ENCODE measurements around the gene CTU1. TPM values are rescaled to one million over a fixed set of nuclear protein-coding genes. Genes with fewer than 3 reads are reported as not detected.
A peak's percentile ranks its signal among the peaks of the same experiment; 100 is the strongest.
"Not testable (repeated sequence)": the region's sequence is repeated elsewhere in the genome, so short reads cannot be mapped to it uniquely, and the experiment has no call there.

CTU1 gene
- total RNA-seq: 1 to 10 TPM; 4.1 to 4.6 TPM
- 4.1 to 12.6 reads per million in 2 donors for total RNA-seq

- ATAC-seq: peak; percentile 99
- DNase-seq: peak; percentile 91 to 98 (median 95)
- no peaks in the 10 kb centered on the region for H3K9me3 ChIP-seq (ENCODE audit: control insufficient read depth, low read length, poor library complexity, severe bottlenecking)
- no peaks in the 10 kb centered on the region for H3K36me3 Mint-ChIP-seq (ENCODE audit: low read depth)
- H3K27ac Mint-ChIP-seq: peak within 1 kb of the TSS; percentile 98
- H3K4me3 Mint-ChIP-seq: peak within 1 kb of the TSS; percentile 97
- peaks cover 27% of the 10 kb centered on the region for H3K4me1 Mint-ChIP-seq
- H3K27me3 Mint-ChIP-seq: no peaks in the 10 kb centered on the region
Observed at GRCh38 chr19:51108066-51108804, at the start of gene CTU1. Gene CTU1 (minus strand): TSS chr19:51108409. CDS start chr19:51104569, 3,840 bp downstream.

GRCh38 chr19:51157265-51157664 is 49.1 kb upstream of the CTU1 start:
- no peak overlapping the region for H3K4me3 Mint-ChIP-seq
- no peak overlapping the region for H3K27ac Mint-ChIP-seq
- H3K27me3 Mint-ChIP-seq: peaks cover 36% of the 10 kb centered on the region
- DNase-seq (no peak), ATAC-seq (no peak)
- H3K9me3 ChIP-seq (ENCODE audit: control insufficient read depth, low read length, poor library complexity, severe bottlenecking): no peaks in the 10 kb centered on the region
- H3K36me3 Mint-ChIP-seq (ENCODE audit: low read depth): peaks cover 6% of the 10 kb centered on the region
- H3K4me1 Mint-ChIP-seq: peaks cover 11% of the 10 kb centered on the region

- H3K9me3 ChIP-seq (ENCODE audit: control insufficient read depth, low read length, poor library complexity, severe bottlenecking): no peaks in the 10 kb centered on the region
- no peak overlapping the region for H3K4me3 Mint-ChIP-seq
- peaks cover 11% of the 10 kb centered on the region for H3K4me1 Mint-ChIP-seq
- no peak for DNase-seq
- H3K27me3 Mint-ChIP-seq: peaks cover 36% of the 10 kb centered on the region
- no peak for ATAC-seq
- H3K27ac Mint-ChIP-seq: no peak overlapping the region
- H3K36me3 Mint-ChIP-seq (ENCODE audit: low read depth): peaks cover 6% of the 10 kb centered on the region
Observed at GRCh38 chr19:51156710-51157109, 48.5 kb upstream of the CTU1 start.

- DNase-seq (no peak), ATAC-seq (no peak)
- H3K9me3 ChIP-seq (ENCODE audit: control insufficient read depth, low read length, poor library complexity, severe bottlenecking): no peaks in the 10 kb centered on the region
- Mint-ChIP-seq H3K27ac (no peak overlapping the region), H3K27me3 (peaks cover 22% of the 10 kb centered on the region), H3K4me1 (peaks cover 2% of the 10 kb centered on the region), H3K36me3 (ENCODE audit: low read depth) (peaks cover 4% of the 10 kb centered on the region), H3K4me3 (no peak overlapping the region)
Observed at GRCh38 chr19:51150627-51151026, 42.4 kb upstream of the CTU1 start.

- ATAC-seq (no peak), DNase-seq (no peak)
- Mint-ChIP-seq H3K4me3 (no peak overlapping the region), H3K27me3 (peaks cover 22% of the 10 kb centered on the region), H3K27ac (no peak overlapping the region), H3K36me3 (ENCODE audit: low read depth) (peaks cover 2% of the 10 kb centered on the region), H3K4me1 (peaks cover 2% of the 10 kb centered on the region)
- no peaks in the 10 kb centered on the region for H3K9me3 ChIP-seq (ENCODE audit: control insufficient read depth, low read length, poor library complexity, severe bottlenecking)
Observed at GRCh38 chr19:51148580-51148979, 40.4 kb upstream of the CTU1 start.

- Mint-ChIP-seq H3K4me1 (peaks cover 2% of the 10 kb centered on the region), H3K36me3 (ENCODE audit: low read depth) (no peaks in the 10 kb centered on the region), H3K4me3 (no peak overlapping the region), H3K27me3 (peaks cover 13% of the 10 kb centered on the region), H3K27ac (peak overlapping the region; percentile 35)
- ATAC-seq: no peak
- no peak for DNase-seq
- no peaks in the 10 kb centered on the region for H3K9me3 ChIP-seq (ENCODE audit: control insufficient read depth, low read length, poor library complexity, severe bottlenecking)
Observed at GRCh38 chr19:51147663-51148062, 39.5 kb upstream of the CTU1 start.

GRCh38 chr19:51146751-51147150 is 38.5 kb upstream of the CTU1 start:
- Mint-ChIP-seq H3K36me3 (ENCODE audit: low read depth) (no peaks in the 10 kb centered on the region), H3K27ac (no peak overlapping the region), H3K4me1 (peaks cover 2% of the 10 kb centered on the region), H3K27me3 (peaks cover 11% of the 10 kb centered on the region), H3K4me3 (no peak overlapping the region)
- DNase-seq (no peak), ATAC-seq (no peak)
- no peaks in the 10 kb centered on the region for H3K9me3 ChIP-seq (ENCODE audit: control insufficient read depth, low read length, poor library complexity, severe bottlenecking)

- Mint-ChIP-seq H3K4me1 (peaks cover 2% of the 10 kb centered on the region), H3K27ac (peak overlapping the region; percentile 39), H3K27me3 (peaks cover 18% of the 10 kb centered on the region), H3K4me3 (no peak overlapping the region), H3K36me3 (ENCODE audit: low read depth) (no peaks in the 10 kb centered on the region)
- H3K9me3 ChIP-seq (ENCODE audit: control insufficient read depth, low read length, poor library complexity, severe bottlenecking): no peaks in the 10 kb centered on the region
- ATAC-seq: no peak
- no peak for DNase-seq
Observed at GRCh38 chr19:51145916-51146493, 37.8 kb upstream of the CTU1 start.

- Mint-ChIP-seq H3K4me3 (no peak overlapping the region), H3K27me3 (peaks cover 32% of the 10 kb centered on the region), H3K4me1 (peaks cover 4% of the 10 kb centered on the region), H3K27ac (no peak overlapping the region), H3K36me3 (ENCODE audit: low read depth) (no peaks in the 10 kb centered on the region)
- ATAC-seq: no peak
- no peaks in the 10 kb centered on the region for H3K9me3 ChIP-seq (ENCODE audit: control insufficient read depth, low read length, poor library complexity, severe bottlenecking)
- DNase-seq: no peak
Observed at GRCh38 chr19:51144482-51145045, 36.4 kb upstream of the CTU1 start.

GRCh38 chr19:51143486-51143885 is 35.3 kb upstream of the CTU1 start:
- no peaks in the 10 kb centered on the region for H3K36me3 Mint-ChIP-seq (ENCODE audit: low read depth)
- H3K27ac Mint-ChIP-seq: no peak overlapping the region
- no peak overlapping the region for H3K4me3 Mint-ChIP-seq
- no peaks in the 10 kb centered on the region for H3K9me3 ChIP-seq (ENCODE audit: control insufficient read depth, low read length, poor library complexity, severe bottlenecking)
- ATAC-seq: no peak
- H3K4me1 Mint-ChIP-seq: peaks cover 4% of the 10 kb centered on the region
- no peak for DNase-seq
- peaks cover 37% of the 10 kb centered on the region for H3K27me3 Mint-ChIP-seq

- ATAC-seq; H3K4me3 Mint-ChIP-seq; H3K4me1 Mint-ChIP-seq; H3K27ac Mint-ChIP-seq; DNase-seq; H3K9me3 ChIP-seq (ENCODE audit: control insufficient read depth, low read length, poor library complexity, severe bottlenecking); H3K36me3 Mint-ChIP-seq (ENCODE audit: low read depth): not testable (repeated sequence)
- peaks cover 40% of the 10 kb centered on the region for H3K27me3 Mint-ChIP-seq
Observed at GRCh38 chr19:51142809-51143475, 34.7 kb upstream of the CTU1 start.

- H3K9me3 ChIP-seq (ENCODE audit: control insufficient read depth, low read length, poor library complexity, severe bottlenecking): no peaks in the 10 kb centered on the region
- ATAC-seq: no peak
Observed at GRCh38 chr19:51142119-51142518, 33.9 kb upstream of the CTU1 start, which contains the start of gene SIGLEC7. Gene SIGLEC7 (plus strand): TSS chr19:51142301. CDS start chr19:51142370, 69 bp downstream.

GRCh38 chr19:51141181-51141580 is 33.0 kb upstream of the CTU1 start:
- no peak for DNase-seq
- ATAC-seq: no peak
- Mint-ChIP-seq H3K27ac (peak overlapping the region; percentile 27), H3K27me3 (peaks cover 55% of the 10 kb centered on the region), H3K36me3 (ENCODE audit: low read depth) (peaks cover 5% of the 10 kb centered on the region), H3K4me3 (no peak overlapping the region), H3K4me1 (peaks cover 15% of the 10 kb centered on the region)
- no peaks in the 10 kb centered on the region for H3K9me3 ChIP-seq (ENCODE audit: control insufficient read depth, low read length, poor library complexity, severe bottlenecking)

More at GRCh38 chr19:51142119-51142518, 33.9 kb upstream of the CTU1 start, which contains the start of gene SIGLEC7:
- DNase-seq: no peak
- H3K36me3 Mint-ChIP-seq (ENCODE audit: low read depth): peaks cover 3% of the 10 kb centered on the region
- no peak within 1 kb of the TSS for H3K4me3 Mint-ChIP-seq
- peaks cover 12% of the 10 kb centered on the region for H3K4me1 Mint-ChIP-seq
- peaks cover 46% of the 10 kb centered on the region for H3K27me3 Mint-ChIP-seq
- no peak within 1 kb of the TSS for H3K27ac Mint-ChIP-seq
